Left forelimb (tissue), 1 donor: ENCODE measurements around the gene TUSC2.
A peak's percentile ranks its signal among the peaks of the same experiment; 100 is the strongest.
"Not testable (repeated sequence)": the region's sequence is repeated elsewhere in the genome, so short reads cannot be mapped to it uniquely, and the experiment has no call there.

Experiments
- DNase-seq: peaks from one replicate; pipeline ENCODE4 v3.0.0-alpha.2; 2018; ENCODE audit warnings: low spot score

The TUSC2 gene

DNA sequence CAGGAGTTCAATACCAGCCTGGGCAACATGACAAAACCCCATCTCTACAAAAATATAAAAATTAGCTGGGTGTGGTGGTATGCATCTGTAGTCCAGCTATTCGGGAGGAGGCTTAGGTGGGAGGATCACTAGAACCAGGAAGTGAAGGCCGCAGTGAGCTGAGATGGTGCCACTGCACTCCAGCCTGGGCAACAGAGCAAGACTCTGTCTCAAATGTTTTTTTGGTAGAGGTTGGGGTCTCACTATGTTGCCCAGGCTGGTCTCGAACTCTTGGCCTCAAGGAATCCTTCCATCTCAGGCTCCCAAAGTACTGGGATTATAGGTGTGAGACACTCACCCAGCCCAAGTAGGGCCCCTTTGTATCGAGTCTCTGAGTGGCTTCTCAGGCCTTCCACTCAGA is 33.9 kb downstream of the TUSC2 start:
- DNase-seq: no peak

DNA sequence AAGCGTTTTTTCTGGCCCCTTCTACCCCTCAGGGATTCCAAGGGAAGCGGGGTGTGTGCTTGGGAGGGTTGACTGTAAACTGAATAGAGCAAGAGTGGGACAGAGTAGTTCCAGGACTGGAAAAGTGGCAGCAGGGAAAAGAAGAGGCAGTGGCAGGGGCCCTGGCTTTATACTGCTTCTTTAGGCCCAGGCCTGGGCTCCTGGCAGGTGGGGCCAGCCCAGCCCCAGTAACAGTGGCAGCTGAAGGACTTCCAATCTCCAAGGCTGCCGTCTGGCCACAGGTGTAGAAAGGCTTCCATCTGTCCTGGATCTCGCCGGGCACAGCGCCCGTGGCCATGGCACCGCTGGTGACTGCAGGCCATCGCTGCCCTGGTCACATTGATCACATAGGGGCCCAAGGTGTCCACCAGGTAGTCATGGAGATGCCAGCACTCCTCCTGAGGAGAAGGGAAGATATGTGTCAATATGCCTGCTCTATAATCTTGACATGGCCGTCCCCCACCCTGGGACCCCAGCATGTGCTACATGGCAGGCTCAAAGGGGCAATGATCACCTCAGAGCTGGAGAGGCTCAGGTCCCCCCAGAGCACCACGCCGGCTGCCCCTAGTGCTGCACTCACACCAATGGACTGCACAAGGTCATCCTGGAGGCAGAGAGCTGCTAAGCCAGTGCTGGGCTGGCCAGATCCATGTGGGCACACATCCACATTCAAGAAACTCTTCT is 34.8 kb downstream of the TUSC2 start:
- no peak for DNase-seq

DNA sequence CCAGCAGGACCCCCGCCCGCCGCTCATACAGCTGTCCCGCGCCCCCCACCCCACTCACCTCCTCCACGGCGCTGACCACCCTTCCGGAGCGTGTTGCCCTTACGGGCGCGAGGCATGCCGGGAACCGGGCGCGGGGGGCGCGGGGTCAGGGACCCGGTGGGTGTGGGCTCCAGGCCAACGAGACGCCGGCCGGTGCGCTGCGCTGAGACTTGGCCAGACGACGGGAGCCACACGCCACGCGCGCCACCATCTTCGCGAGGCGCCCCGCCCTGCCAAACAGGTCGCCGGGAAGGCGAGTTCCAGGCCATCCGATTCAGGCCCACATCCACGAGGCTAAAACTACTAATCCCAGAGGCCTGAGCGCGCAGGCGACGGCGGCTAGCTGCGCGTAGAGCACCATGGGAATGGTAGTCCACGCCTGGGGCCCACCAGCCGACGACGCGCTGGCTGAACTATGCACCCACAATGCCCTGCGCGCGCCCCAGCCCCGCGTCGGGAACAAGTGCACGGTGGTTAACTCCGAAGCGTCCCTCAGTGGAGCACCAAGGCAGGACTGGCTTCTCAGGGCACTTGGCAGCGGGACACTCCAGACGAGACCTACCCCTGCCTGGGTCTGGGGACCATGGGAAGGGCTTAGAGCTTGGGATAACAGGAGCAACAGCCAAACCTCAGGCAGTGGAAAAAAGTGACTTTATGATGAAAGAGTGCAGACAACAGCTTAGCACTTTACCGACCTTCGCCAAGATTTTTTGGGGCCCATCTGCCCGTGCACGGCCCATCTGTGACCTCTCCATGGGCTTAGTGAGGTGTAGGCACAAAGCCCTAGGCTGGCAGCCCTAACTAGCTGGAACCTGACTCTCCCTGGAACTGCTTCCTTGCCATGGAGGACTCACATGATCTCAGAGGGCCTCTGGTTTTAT is 35.6 kb downstream of the TUSC2 start, which contains the start of gene IFRD2:
Gene IFRD2 (minus strand): TSS at position 271 of the 920 bp plus-strand sequence. CDS start 155 bp downstream, at position 116.
- DNase-seq: peak; percentile 96

DNA sequence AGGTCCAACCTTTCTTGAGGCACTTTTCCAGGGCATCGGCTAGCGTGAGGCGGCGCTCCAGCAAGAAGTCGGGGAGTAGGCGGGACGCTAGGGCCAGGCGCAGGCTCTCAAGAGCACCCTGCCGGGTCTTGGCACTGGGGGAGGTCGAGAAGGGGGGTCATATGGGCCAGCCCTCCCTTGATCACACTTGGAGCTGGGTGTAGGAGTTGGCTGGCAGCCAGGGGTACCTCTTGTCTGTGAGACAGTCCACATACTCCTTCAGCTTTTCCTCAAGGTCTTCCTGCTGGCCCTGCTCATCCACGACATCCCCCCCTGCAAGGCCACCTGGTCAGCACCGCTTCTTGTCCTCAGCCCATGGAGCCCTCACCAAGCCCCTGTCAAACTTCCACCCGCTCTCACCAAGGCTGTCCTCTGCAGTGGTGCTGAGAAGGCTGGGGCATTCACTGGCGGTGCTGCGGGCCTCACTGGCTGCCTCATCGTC is 37.8 kb downstream of the TUSC2 start:
- peak; percentile 61 for DNase-seq

DNA sequence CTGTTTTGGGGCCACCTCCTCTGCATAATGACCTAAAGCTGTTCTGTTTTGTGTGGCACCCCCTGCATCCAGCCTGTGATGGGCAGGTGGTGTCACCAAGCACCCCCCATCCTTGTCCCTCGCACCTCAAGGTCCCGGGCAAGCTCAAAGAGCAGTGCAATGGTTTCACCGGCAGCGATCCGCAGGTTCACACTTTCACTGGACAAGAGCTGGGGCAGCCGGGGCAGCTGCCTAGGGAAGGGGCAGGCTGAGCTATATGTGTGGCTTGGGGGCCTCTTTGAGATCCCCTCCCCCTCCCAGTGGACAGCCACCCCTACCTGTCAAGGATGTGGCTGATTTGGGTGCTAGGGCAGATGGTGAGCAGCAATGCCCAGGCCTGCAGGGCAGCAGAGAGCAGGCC is 38.9 kb downstream of the TUSC2 start:
- DNase-seq: no peak

DNA sequence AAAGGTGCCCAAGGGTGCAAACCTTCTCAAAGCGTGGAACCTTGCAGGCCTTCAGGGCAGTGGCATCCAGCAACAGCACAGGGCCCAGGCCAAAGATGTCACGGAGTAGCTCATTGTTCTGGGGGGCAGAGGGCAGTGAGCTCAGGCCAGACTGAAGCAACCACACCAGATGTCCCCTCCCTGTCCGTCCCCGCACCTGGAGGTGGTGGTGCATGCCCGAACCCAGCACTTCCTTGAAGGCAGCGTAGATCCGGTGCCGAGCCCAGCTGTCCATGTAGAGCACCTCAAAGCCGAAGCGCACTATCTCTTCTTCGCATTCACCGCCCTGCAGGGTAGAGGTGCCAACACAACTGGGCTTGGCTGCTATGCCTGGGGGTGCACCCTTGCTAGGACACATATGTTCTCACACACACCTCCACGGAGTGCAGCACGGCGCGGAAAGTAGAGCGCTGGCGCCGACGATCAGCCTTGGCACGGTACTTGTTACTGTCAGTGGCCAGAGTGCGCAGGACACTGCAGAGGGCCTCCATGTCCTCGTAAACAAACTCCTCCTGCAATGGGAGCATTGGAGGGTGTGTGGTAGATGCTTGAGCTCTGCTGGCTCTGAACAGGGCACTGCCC is 39.5 kb downstream of the TUSC2 start:
- DNase-seq: no peak

DNA sequence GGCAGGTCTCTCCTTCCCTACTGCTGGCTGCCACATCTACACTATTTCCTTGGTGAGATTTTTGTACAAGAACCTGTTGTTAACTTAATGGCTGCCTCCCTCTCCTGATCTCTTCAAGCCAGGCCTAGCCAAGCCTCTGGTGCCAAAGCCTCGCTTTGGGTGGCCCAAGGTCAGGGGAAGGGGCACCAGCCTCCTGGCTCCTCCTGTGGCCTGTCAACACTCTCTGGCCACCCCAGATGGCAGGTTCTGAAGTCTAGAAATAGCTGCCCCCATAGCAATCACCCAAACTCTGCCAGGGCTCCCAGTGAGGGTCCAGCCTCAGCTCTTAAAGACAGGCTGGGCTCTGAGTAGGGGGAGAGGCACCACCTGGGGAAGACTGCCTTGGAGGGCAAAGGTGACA is 40.8 kb downstream of the TUSC2 start:
- no peak for DNase-seq

DNA sequence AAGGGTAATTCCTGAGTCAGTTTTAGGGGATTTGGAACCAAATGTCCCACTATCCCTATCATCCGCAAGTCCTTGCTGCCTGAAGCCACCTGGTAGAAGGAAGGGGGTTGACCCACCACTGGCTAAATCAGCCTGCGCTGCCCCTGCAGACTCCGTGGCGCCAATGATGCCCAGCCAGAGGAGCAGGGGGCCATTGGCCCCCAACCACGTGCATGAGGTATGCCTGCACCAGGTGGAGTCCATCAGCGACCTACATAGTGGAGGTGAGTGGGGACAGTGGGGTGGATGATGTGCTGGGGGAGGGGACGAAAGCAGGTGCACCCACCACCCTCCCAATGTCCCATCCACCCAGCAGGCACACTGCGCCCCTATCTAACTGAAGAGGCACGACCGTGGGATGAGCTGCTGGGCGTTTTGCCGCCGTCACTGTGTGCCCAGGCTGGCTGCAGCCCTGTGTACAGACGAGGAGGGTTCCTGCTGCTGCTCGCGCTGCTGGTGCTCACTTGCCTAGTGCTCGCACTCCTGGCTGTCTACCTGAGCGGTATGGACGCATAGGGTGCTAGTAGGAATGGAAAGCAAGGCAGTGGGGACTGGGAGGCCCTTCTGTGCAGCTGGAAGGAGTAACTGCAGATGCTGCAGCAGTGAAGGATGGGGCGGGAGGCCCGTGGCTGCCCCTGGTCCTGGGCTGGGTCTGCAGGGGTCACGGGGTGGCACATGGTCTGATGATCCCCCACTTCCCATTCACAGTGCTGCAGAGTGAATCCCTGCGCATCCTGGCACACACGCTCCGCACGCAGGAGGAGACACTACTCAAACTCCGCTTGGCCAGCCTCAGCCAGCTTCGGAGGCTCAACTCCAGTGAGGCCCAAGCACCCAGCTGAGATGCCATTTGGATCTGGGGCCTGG is 41.4 kb downstream of the TUSC2 start:
- DNase-seq: no peak

DNA sequence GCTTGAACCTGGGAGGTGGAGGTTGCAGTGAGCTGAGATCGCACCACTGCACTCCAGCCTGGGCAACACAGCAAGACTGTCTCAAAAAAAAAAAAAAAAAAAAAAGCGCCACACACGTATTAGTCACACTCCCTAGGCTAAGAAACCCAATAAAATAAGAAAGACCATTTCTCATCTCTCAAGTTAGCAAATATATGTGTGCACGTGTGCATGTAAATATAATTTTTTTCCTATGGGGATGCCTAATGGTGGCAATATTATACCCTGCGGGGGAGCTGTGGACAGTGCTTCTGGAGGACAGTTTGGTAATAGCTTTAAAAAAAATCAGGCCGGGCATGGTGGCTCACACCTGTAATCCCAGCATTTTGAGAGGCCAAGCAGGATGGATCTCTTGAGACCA is 43.9 kb downstream of the TUSC2 start:
- DNase-seq: not testable (repeated sequence)

DNA sequence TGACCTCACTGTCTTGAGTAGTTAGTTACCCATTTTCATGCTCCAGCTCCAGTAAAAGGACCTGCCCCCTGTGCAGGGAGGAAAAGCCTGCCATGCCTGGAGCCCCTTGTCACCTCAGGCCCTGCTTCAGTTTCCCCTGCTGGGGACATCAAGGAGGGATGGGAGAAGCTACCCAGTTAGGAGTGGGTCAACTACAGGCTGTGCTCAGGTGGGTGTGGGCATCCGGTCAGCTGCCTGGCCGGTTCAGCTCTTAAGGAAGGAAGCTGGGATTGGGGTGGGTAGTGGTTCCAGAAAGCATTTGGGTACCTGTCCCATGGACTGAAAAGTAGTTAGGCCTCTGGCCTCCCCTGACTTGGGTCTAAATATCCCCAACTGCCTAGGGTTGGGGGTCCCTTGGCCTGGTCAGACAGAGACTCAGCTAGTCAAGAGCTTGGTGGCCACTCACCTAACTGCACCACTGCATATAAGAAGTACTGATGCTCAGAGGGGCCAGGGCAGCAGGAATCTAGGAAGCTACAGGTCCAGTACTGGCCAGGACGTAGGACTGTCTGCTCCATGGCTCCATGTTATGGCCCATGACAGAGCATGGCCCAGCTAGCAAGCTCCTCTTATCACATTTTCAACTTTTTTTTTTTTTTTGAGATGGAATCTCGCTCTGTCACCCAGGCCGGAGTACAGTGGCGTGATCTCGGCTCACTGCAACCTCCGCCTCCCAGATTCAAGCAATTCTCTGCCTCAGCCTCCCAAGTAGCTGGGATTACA is 48.6 kb downstream of the TUSC2 start:
- no peak for DNase-seq

DNA sequence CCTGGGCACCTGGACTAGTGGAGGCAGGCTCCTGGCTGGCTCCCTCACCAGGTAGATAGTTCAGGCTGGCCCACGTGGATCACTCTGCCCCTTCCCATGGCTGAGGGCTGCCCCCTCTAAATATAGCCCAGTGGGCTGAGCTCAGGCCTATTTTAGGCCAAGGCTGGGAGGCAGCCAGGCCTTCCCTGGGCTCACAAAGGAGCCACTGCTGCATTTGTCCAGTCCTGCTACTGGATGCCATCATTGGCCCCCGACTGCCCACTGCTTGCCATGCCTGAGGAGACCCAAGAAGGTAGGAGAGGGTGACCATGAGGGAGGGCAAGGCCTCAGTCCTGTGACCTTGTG is 49.2 kb downstream of the TUSC2 start, which contains the start of gene LSMEM2:
Gene LSMEM2 (plus strand): TSS at position 208 of the 345 bp plus-strand sequence. CDS start 27 bp downstream, at position 235.
- no peak for DNase-seq

DNA sequence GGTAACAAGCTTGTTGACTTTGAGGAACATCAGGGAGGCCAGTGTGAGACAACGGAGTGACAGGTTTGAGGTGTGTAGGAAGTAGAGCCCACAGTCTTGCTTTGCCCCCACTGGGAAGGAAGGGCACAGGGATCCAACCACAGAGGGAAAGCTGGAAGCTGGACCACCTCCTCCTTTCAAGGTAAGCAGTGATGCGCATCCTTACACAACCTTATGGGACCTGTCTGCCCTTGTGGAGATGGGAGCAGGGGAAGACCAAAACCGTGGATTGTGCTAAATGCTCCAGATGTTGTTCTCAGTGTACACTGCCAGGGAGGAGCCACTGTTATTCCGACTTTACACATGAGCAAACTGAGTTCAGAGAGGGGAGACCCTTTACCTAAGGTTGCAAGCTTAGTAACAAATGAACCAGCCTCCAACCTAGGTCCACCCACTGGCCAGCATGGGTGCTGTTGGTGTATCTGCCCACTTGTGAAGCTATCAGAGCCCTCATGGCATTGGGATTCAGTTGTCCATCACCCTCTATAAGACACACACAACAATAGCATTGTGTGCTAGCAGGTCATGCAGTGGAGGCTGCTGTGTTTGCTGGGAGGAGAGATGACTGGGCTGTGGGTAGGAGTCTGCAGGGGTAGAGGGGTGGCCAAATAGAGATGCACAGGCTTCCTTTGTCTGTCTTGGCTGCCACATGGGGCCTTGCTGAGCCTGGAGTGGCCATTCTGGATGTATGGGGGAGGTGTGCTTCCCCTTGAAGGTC is 49.7 kb downstream of the TUSC2 start:
- no peak for DNase-seq

DNA sequence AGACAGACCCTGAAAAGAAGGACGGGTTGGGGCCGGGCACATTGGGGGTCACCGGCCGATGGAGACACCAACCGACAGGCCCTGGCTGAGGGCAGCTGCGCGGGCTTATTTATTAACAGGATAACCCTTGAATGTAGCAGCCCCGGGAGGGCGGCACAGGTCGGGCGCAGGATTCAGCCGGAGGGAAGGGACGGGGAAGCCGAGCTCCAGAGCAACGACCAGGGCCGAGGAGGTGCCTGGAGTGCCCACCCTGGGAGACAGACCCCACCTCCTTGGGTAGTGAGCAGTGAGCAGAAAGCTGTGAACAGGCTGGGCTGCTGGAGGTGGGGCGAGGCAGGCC is 51.3 kb downstream of the TUSC2 start:
- no peak for DNase-seq

DNA sequence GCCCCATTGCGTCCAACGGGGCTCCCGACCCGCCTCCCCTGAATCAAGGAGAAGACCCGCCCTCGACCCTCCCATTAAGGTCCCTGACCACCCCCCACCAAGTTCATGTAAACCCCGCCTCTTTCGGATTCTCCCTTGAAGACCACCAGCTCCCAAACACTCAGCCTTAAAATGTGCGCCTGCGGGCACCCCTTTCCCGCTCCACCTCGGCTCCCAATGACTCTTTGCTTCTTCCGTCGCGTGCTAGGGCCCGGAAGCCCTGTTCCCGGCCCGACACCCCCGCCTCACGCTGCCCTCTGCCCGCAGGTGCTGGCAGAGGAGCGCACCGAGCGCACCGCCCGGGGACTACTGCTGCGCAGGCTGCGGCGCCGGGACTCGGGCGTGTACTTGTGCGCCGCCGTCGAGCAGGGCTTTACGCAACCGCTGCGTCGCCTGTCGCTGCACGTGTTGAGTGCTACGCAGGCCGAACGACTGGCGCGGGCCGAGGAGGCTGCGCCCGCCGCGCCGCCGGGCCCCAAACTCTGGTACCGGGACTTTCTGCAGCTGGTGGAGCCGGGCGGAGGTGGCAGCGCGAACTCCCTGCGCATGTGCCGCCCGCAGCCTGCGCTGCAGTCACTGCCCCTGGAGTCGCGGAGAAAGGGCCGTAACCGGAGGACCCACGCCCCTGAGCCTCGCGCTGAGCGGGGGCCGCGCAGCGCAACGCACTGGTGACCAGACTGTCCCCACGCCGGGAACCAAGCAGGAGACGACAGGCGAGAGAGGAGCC is 51.8 kb downstream of the TUSC2 start:
- DNase-seq: no peak

DNA sequence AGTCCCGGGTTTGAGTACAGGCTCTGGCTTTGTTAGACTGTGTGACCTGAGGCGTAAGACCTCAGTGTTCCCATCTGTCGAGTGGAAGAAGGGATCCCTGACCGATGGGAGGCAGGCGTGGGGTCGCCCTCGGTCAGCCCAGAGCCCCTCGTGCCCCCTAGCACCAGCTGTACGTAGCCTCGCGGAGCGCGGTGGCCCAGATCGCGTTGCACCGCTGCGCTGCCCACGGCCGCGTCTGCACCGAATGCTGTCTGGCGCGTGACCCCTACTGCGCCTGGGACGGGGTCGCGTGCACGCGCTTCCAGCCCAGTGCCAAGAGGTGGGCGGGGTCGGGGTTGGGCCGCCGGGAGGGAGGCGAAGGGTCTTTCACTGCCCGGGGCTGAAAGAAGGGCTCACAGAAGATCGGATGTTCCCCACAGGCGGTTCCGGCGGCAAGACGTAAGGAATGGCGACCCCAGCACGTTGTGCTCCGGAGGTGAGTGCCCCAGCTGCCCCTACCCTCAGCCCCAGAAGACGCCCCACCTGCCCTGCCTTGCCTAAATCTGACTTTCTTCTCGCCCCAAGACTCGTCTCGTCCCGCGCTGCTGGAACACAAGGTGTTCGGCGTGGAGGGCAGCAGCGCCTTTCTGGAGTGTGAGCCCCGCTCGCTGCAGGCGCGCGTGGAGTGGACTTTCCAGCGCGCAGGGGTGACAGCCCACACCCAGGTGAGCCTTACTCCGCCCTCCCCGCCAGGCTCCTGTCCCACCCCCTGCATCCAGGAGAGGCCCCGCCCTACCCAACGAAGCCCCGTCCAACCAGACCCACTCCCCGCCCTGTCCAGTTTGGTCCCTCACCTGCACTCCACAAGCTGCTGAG is 52.7 kb downstream of the TUSC2 start:
- no peak for DNase-seq
